Liver (tissue), 3 donors: ENCODE measurements around the gene SEC31B.

ENCODE experiments used
- ATF3 ChIP-seq: IDR thresholded peaks from 2 replicates; pipeline ENCODE4 v1.6.1; 2016; ENCODE audit warnings: antibody characterized with exemption
- CTCF ChIP-seq: fragments of 150-350 bp; IDR thresholded peaks from 2 replicates; pipeline ENCODE4 v1.5.1; 2017; ENCODE audit warnings: improper control_type of control experiment, low read depth, low read length; ENCODE audit not compliant: missing input control
- HNF4A ChIP-seq, 2 donors: conservative IDR thresholded peaks; 2 replicates each; pipeline ENCODE4 v1.6.1; 2016; ENCODE audit warnings: antibody characterized with exemption in 2 of 2, mild to moderate bottlenecking in 2 of 2
- JUND ChIP-seq, 2 donors: IDR thresholded peaks; 2 replicates each; pipeline ENCODE4 v1.6.1; 2016; ENCODE audit warnings: antibody characterized with exemption in 2 of 2
- MAX ChIP-seq: IDR thresholded peaks from 2 replicates; pipeline ENCODE4 v1.6.1; 2016; ENCODE audit warnings: antibody characterized with exemption
- RAD21 ChIP-seq, 2 donors: IDR thresholded peaks; 2 replicates each; pipeline ENCODE4 v1.6.1; 2016; ENCODE audit warnings: antibody characterized with exemption in 2 of 2, mild to moderate bottlenecking in 2 of 2
- REST ChIP-seq: IDR thresholded peaks from 2 replicates; pipeline ENCODE4 v1.6.1; 2016; ENCODE audit warnings: antibody characterized with exemption, mild to moderate bottlenecking
- SP1 ChIP-seq: IDR thresholded peaks from 2 replicates; pipeline ENCODE4 v1.6.1; 2018; ENCODE audit warnings: antibody characterized with exemption, mild to moderate bottlenecking
- TAF1 ChIP-seq: conservative IDR thresholded peaks from 2 replicates; pipeline ENCODE4 v1.6.1; 2016; ENCODE audit warnings: antibody characterized with exemption, mild to moderate bottlenecking
- YY1 ChIP-seq: IDR thresholded peaks from 2 replicates; pipeline ENCODE4 v1.6.1; 2016; ENCODE audit warnings: antibody characterized with exemption, mild to moderate bottlenecking
- ZBTB33 ChIP-seq: IDR thresholded peaks from 2 replicates; pipeline ENCODE4 v1.6.1; 2016; ENCODE audit warnings: antibody characterized with exemption
- donor health status: healthy.
- donor health status: healthy.

GRCh38 chr10:100535338-100535714 lies 15.7 kb upstream of the SEC31B start:
- TF ChIP-seq CTCF (no peak), REST (no peak), HNF4A (conservative IDR thresholded peaks at IDR 0.05) (no peak), MAX (no peak), SP1 (no peak), TAF1 (no peak), YY1 (no peak), JUND (IDR thresholded peaks at IDR 0.05) (no peak), ZBTB33 (no peak), ATF3 (no peak), RAD21 (IDR thresholded peaks at IDR 0.05) (no peak)
